H9 (cell line): ENCODE results near the gene PNLDC1. TPM values are rescaled to one million over a fixed set of nuclear protein-coding genes. Genes with fewer than 3 reads are reported as not detected.
"Not testable (repeated sequence)": the region's sequence is repeated elsewhere in the genome, so short reads cannot be mapped to it uniquely, and the experiment has no call there.

Source experiments
- DNase-seq: peaks from one replicate; pipeline ENCODE4 v3.0.0-alpha.2; 2017
- H2AFZ ChIP-seq: one replicate; pipeline ENCODE4 v1.6.1; 2013; ENCODE audit warnings: mild to moderate bottlenecking, low read length, control low read depth, moderate library complexity
- H2AK5ac ChIP-seq: 2 replicates; pipeline ENCODE4 v1.6.1; 2013; ENCODE audit warnings: low read length, control low read depth, mixed read lengths; ENCODE audit not compliant: insufficient read length
- H2BK120ac ChIP-seq: one replicate; pipeline ENCODE4 v1.6.1; 2013; ENCODE audit warnings: low read depth, mild to moderate bottlenecking, low read length, control low read depth, inconsistent platforms; ENCODE audit not compliant: poor library complexity, severe bottlenecking
- H2BK12ac ChIP-seq: 2 replicates; pipeline ENCODE4 v1.6.1; 2013; ENCODE audit warnings: low read length, control low read depth, mixed read lengths, low read depth; ENCODE audit not compliant: insufficient read length
- H2BK15ac ChIP-seq: 2 replicates; pipeline ENCODE4 v1.6.1; 2013; ENCODE audit warnings: low read depth, low read length, control low read depth
- H2BK20ac ChIP-seq: one replicate; pipeline ENCODE4 v1.6.1; 2013; ENCODE audit warnings: low read depth, mild to moderate bottlenecking, low read length, control low read depth, inconsistent platforms; ENCODE audit not compliant: poor library complexity, severe bottlenecking
- H2BK5ac ChIP-seq: 2 replicates; pipeline ENCODE4 v1.6.1; 2013; ENCODE audit warnings: low read length, control low read depth, mixed read lengths; ENCODE audit not compliant: insufficient read length
- H3K14ac ChIP-seq: 2 replicates; pipeline ENCODE4 v1.6.1; 2013; ENCODE audit warnings: low read length, control low read depth; ENCODE audit not compliant: insufficient read depth
- H3K18ac ChIP-seq: 2 replicates; pipeline ENCODE4 v1.6.1; 2013; ENCODE audit warnings: low read depth, mild to moderate bottlenecking, mixed read lengths, low read length, control low read depth; ENCODE audit not compliant: insufficient read length
- H3K23ac ChIP-seq: 2 replicates; pipeline ENCODE4 v1.6.1; 2013; ENCODE audit warnings: low read length, control low read depth, mixed read lengths, low read depth; ENCODE audit not compliant: insufficient read length
- H3K23me2 ChIP-seq: 2 replicates; pipeline ENCODE4 v1.6.1; 2013; ENCODE audit warnings: low read depth, mild to moderate bottlenecking, mixed read lengths, low read length, control low read depth; ENCODE audit not compliant: insufficient read length, poor library complexity, severe bottlenecking
- H3K27ac ChIP-seq: 2 replicates; pipeline ENCODE4 v1.5.1; 2013; ENCODE audit warnings: low read length, control low read depth, mixed read lengths, low read depth; ENCODE audit not compliant: insufficient read length
- H3K27me3 ChIP-seq: 2 replicates; pipeline ENCODE4 v1.6.1; 2013; ENCODE audit warnings: low read length, control low read depth, inconsistent platforms; ENCODE audit not compliant: insufficient read depth
- H3K4ac ChIP-seq: 2 replicates; pipeline ENCODE4 v1.6.1; 2013; ENCODE audit warnings: low read depth, mild to moderate bottlenecking, control low read depth, inconsistent platforms, low read length, moderate library complexity
- H3K4me1 ChIP-seq: 2 replicates; pipeline ENCODE4 v1.6.1; 2013; ENCODE audit warnings: low read length, control low read depth, inconsistent platforms; ENCODE audit not compliant: insufficient read depth
- H3K4me2 ChIP-seq: 2 replicates; pipeline ENCODE4 v1.6.1; 2013; ENCODE audit warnings: low read length, control low read depth, mixed read lengths; ENCODE audit not compliant: insufficient read length, insufficient read depth
- H3K56ac ChIP-seq: 2 replicates; pipeline ENCODE4 v1.6.1; 2013; ENCODE audit warnings: low read depth, mild to moderate bottlenecking, mixed read lengths, low read length, control low read depth; ENCODE audit not compliant: insufficient read length
- H3K79me1 ChIP-seq: 2 replicates; pipeline ENCODE4 v1.6.1; 2013; ENCODE audit warnings: low read depth, mild to moderate bottlenecking, moderate library complexity, low read length, control low read depth, inconsistent platforms; ENCODE audit not compliant: insufficient read depth, poor library complexity, severe bottlenecking
- H3K79me2 ChIP-seq: 2 replicates; pipeline ENCODE4 v1.6.1; 2013; ENCODE audit warnings: low read length, control low read depth, inconsistent platforms; ENCODE audit not compliant: insufficient read depth
- H3K9ac ChIP-seq: 2 replicates; pipeline ENCODE4 v1.6.1; 2013; ENCODE audit warnings: low read length, control low read depth, mixed read lengths; ENCODE audit not compliant: insufficient read length; ENCODE audit errors: extremely low read depth
- H3K9me3 ChIP-seq: one replicate; pipeline ENCODE4 v1.6.1; 2013; ENCODE audit warnings: low read depth, low read length, inconsistent platforms; ENCODE audit not compliant: control insufficient read depth
- H3T11ph ChIP-seq: one replicate; pipeline ENCODE4 v1.6.1; 2013; ENCODE audit warnings: mild to moderate bottlenecking, low read length, control low read depth, inconsistent platforms
- H4K20me1 ChIP-seq: one replicate; pipeline ENCODE4 v1.6.1; 2013; ENCODE audit not compliant: control insufficient read depth, insufficient read length, insufficient read depth
- H4K5ac ChIP-seq: 2 replicates; pipeline ENCODE4 v1.6.1; 2013; ENCODE audit warnings: low read depth, mild to moderate bottlenecking, mixed read lengths, low read length, control low read depth; ENCODE audit not compliant: insufficient read length
- H4K8ac ChIP-seq: replicated peaks from 2 replicates; pipeline ENCODE4 v1.6.1; 2013; ENCODE audit warnings: low read length, control low read depth, mixed read lengths, low read depth; ENCODE audit not compliant: insufficient read length
- H4K91ac ChIP-seq: 2 replicates; pipeline ENCODE4 v1.6.1; 2013; ENCODE audit warnings: low read depth, mild to moderate bottlenecking, moderate library complexity, mixed read lengths, low read length, control low read depth; ENCODE audit not compliant: insufficient read length
- H3K27ac Mint-ChIP-seq, 3 experiments: 2 replicates in 2 of 3; 3 replicates in 1 of 3; pipeline ENCODE4 v1.8.0; 2020 to 2021; ENCODE audit warnings: mixed read lengths in 3 of 3, mild to moderate bottlenecking in 1 of 3, moderate library complexity in 1 of 3
- H3K27me3 Mint-ChIP-seq: 2 replicates; pipeline ENCODE4 v1.8.0; 2021; ENCODE audit warnings: low read depth, mild to moderate bottlenecking, moderate library complexity, mixed read lengths
- H3K36me3 Mint-ChIP-seq, 3 experiments: 2 replicates in 2 of 3; 3 replicates in 1 of 3; pipeline ENCODE4 v1.8.0; 2020 to 2021; ENCODE audit warnings: low read depth in 3 of 3, mixed read lengths in 3 of 3; ENCODE audit not compliant: insufficient read depth in 1 of 3
- H3K4me1 Mint-ChIP-seq, 2 experiments: 2 replicates each; pipeline ENCODE4 v1.8.0; 2020; ENCODE audit warnings: mixed read lengths in 2 of 2
- H3K4me3 Mint-ChIP-seq, 2 experiments: 2 replicates in 1 of 2; 3 replicates in 1 of 2; pipeline ENCODE4 v1.8.0; 2020 to 2021; ENCODE audit warnings: mild to moderate bottlenecking in 2 of 2, mixed read lengths in 2 of 2, moderate library complexity in 1 of 2
- H3K9me3 Mint-ChIP-seq, 2 experiments: 2 replicates in 1 of 2; 3 replicates in 1 of 2; pipeline ENCODE4 v1.8.0; 2020; ENCODE audit warnings: mild to moderate bottlenecking in 2 of 2, mixed read lengths in 2 of 2, moderate library complexity in 1 of 2
- WGBS: extraction: QIAGEN DNeasy Blood & Tissue Kit; methylation state at CpG from one replicate; pipeline ENCODE4 v1.1.7; 2013; ENCODE audit warnings: missing lambda C conversion rate, low lambda C conversion rate, mixed read lengths; ENCODE audit not compliant: insufficient read length; ENCODE audit errors: extremely low coverage; 5-methylcytosine and 5-hydroxymethylcytosine counted together
- total RNA-seq: library from RNA; stranded (reverse); gene quantifications from 2 replicates; pipeline ENCODE4 v1.2.1, GENCODE V29; 2021
- TF ChIP-seq, protein P1 (sequence below): fragments of 200-600 bp; sonication (generic); conservative IDR thresholded peaks from 3 replicates; pipeline ENCODE4 v1.8.0; 2021; ENCODE audit warnings: antibody characterized with exemption, mild to moderate bottlenecking

PNLDC1 gene
- total RNA-seq, 1 experiment from 2014 or later, result not detected

DNA sequence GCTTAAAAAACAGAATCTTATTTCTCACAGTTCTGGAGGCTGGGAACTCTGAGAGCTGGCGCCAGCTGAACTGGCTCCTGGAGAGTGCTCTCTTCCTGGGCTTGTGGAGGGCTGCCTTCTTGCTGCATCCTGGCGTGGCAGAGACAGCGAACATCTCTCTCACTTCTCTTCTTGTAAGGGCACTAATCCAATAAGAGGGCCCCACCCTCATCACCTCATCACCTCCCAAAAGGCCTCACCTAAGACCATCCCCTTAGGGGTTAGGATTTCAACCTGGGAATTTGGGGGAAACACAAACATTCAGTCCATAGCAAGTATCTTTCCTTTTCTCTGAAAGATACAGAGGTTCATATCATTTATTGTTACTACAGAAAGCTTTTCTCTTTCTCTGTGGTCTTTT lies 23.9 kb downstream of the PNLDC1 start:
- no peak overlapping the region for H2BK20ac ChIP-seq
- no peaks in the 10 kb centered on the region for H3K27me3 ChIP-seq
- H3K79me2 ChIP-seq, result no peaks in the 10 kb centered on the region
- no peak overlapping the region for H2BK15ac ChIP-seq
- Mint-ChIP-seq H3K4me3 (no peak overlapping the region), H3K36me3 (peaks cover 0 to 1% (median 0%) of the 10 kb centered on the region in 3 experiments; a peak in 2 of 7 replicates), H3K27ac (no peak overlapping the region), H3K9me3 (no peaks in the 10 kb centered on the region), H3K4me1 (peaks cover 21 to 27% of the 10 kb centered on the region in 2 experiments), H3K27me3 (no peaks in the 10 kb centered on the region; the same call in none of the 2 replicates)
- no peaks in the 10 kb centered on the region for H3K23me2 ChIP-seq
- WGBS, result no CpG with 5 or more reads among the region's 3 CpGs
- H2AFZ ChIP-seq, result no peak overlapping the region
- no peak overlapping the region for H4K8ac ChIP-seq
- H3K9me3 ChIP-seq, result no peaks in the 10 kb centered on the region
- no peak overlapping the region for H3K4me2 ChIP-seq
- H4K5ac ChIP-seq, result no peak overlapping the region
- no peak overlapping the region for H3T11ph ChIP-seq
- H3K14ac ChIP-seq, result no peak overlapping the region
- H3K56ac ChIP-seq, result no peak overlapping the region
- H2BK5ac ChIP-seq, result no peak overlapping the region
- H4K91ac ChIP-seq, result no peak overlapping the region
- DNase-seq, result no peak
- H4K20me1 ChIP-seq, result no peaks in the 10 kb centered on the region
- H3K79me1 ChIP-seq, result no peaks in the 10 kb centered on the region
- H2BK12ac ChIP-seq, result no peak overlapping the region
- H3K18ac ChIP-seq, result no peak overlapping the region
- H3K23ac ChIP-seq, result no peak overlapping the region
- no peak overlapping the region for H3K4ac ChIP-seq
- H3K27ac ChIP-seq, result no peak overlapping the region
- H3K9ac ChIP-seq, result no peak overlapping the region
- no peak overlapping the region for H2AK5ac ChIP-seq
- H2BK120ac ChIP-seq, result no peak overlapping the region
- TF ChIP-seq, protein P1, sequence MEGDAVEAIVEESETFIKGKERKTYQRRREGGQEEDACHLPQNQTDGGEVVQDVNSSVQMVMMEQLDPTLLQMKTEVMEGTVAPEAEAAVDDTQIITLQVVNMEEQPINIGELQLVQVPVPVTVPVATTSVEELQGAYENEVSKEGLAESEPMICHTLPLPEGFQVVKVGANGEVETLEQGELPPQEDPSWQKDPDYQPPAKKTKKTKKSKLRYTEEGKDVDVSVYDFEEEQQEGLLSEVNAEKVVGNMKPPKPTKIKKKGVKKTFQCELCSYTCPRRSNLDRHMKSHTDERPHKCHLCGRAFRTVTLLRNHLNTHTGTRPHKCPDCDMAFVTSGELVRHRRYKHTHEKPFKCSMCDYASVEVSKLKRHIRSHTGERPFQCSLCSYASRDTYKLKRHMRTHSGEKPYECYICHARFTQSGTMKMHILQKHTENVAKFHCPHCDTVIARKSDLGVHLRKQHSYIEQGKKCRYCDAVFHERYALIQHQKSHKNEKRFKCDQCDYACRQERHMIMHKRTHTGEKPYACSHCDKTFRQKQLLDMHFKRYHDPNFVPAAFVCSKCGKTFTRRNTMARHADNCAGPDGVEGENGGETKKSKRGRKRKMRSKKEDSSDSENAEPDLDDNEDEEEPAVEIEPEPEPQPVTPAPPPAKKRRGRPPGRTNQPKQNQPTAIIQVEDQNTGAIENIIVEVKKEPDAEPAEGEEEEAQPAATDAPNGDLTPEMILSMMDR, result no peak
- peaks cover 2% of the 10 kb centered on the region; the same call in 1 of the 2 replicates for H3K4me1 ChIP-seq

DNA sequence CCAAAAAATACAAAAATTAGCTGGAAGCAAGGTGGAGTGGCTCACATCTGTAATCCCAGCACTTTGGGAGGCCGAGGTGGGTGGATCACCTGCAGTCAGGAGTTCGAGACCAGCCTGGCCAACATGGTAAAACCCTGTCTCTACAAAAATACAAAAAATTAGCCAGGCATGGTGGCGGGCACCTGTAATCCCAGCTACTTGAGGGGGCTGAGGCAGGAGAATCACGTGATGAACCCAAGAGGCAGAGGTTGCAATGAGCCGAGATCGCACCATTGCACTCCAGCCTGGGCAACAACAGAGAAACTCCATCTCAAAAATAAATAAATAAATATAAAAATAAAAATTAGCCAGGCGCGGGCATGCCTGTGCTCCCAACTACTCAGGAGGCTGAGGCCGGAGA lies 24.6 kb downstream of the PNLDC1 start:
- not testable (repeated sequence) for H2BK20ac ChIP-seq, H3K9me3 Mint-ChIP-seq, H3K9me3 ChIP-seq, H4K20me1 ChIP-seq, H3K4me2 ChIP-seq, H3K18ac ChIP-seq, H2AFZ ChIP-seq, H3K27me3 Mint-ChIP-seq, H3K27me3 ChIP-seq, H2BK120ac ChIP-seq, H3K23me2 ChIP-seq, H3K79me1 ChIP-seq, H4K91ac ChIP-seq, H3K23ac ChIP-seq, H3K4me3 Mint-ChIP-seq, H3K79me2 ChIP-seq, H3K14ac ChIP-seq, H2BK12ac ChIP-seq, H3K9ac ChIP-seq, H3K27ac Mint-ChIP-seq, H3K4ac ChIP-seq, H3K36me3 Mint-ChIP-seq, H4K8ac ChIP-seq, DNase-seq, H2AK5ac ChIP-seq, H3T11ph ChIP-seq, H2BK15ac ChIP-seq, H3K27ac ChIP-seq, H3K56ac ChIP-seq, H3K4me1 ChIP-seq, H2BK5ac ChIP-seq, H4K5ac ChIP-seq
- peaks cover 20 to 26% of the 10 kb centered on the region in 2 experiments for H3K4me1 Mint-ChIP-seq
- no CpG with 5 or more reads among the region's 9 CpGs for WGBS
